SK-N-MC (cell line): ENCODE measurements around the gene ATP5PF.

Experiments used
- EZH2 ChIP-seq: fragments of 200-600 bp; sonication (generic); IDR thresholded peaks from one replicate; pipeline ENCODE4 v1.6.1; 2017; ENCODE audit warnings: antibody characterized with exemption
- POLR2AphosphoS5 ChIP-seq: IDR thresholded peaks from 2 replicates; pipeline ENCODE4 v1.6.1; 2012; ENCODE audit warnings: mild to moderate bottlenecking, low read depth, low read length, borderline replicate concordance

GRCh38 chr21:25689226-25689625 lies 45.5 kb downstream of the ATP5PF start:
- TF ChIP-seq EZH2 (no peak), POLR2AphosphoS5 (no peak)
